ENCODE results near the gene CNTNAP2. TPM values are rescaled to one million over a fixed set of nuclear protein-coding genes. Genes with fewer than 3 reads are reported as not detected.
A peak's percentile ranks its signal among the peaks of the same experiment; 100 is the strongest.

The CNTNAP2 gene
- total and polyA plus RNA-seq, 2 of the 8 experiments (the other 6 are each of a cell fraction or from before 2014, with no cell fraction given), result 27.9 to 71.0 TPM

- TF ChIP-seq CTCF (IDR thresholded peaks at IDR 0.05; ENCODE audit: control extremely low read depth in 1 of 3, insufficient read depth in 1 of 3, low read depth in 1 of 3, low read length in 3 of 3), result peak in 2 of 3 experiments; percentile 62 to 75; a peak in 3 of 4 replicates
- TF ChIP-seq TEAD4 (IDR thresholded peaks at IDR 0.05; ENCODE audit: low read depth, low read length), result 0 out of 2 replicates have a peak, but pooled peaks have one; percentile 25
- TF ChIP-seq SIN3A (conservative IDR thresholded peaks at IDR 0.05 in 1 of 2, IDR thresholded peaks at IDR 0.05 in 1 of 2; ENCODE audit: low read depth in 1 of 2, low read length in 2 of 2), result no peak
- TF ChIP-seq SUZ12 (IDR thresholded peaks at IDR 0.05; ENCODE audit: low read length), result no peak
- peak; percentile 81 to 85 for TF ChIP-seq RAD21 (IDR thresholded peaks at IDR 0.05 in 1 of 2, conservative IDR thresholded peaks at IDR 0.05 in 1 of 2; ENCODE audit: low read depth in 2 of 2, low read length in 2 of 2)
- no peak for TF ChIP-seq KDM5A (IDR thresholded peaks at IDR 0.05; ENCODE audit: low read length)
- TF ChIP-seq ATF2 (IDR thresholded peaks at IDR 0.05; ENCODE audit: low read length), result no peak
- no peak for TF ChIP-seq CBX8 (IDR thresholded peaks at IDR 0.05; ENCODE audit: borderline replicate concordance, low read depth, low read length)
Measured at GRCh38 chr7:148142660-148143248, 2026.2 kb downstream of the CNTNAP2 start (continued).
